Measurements from ENCODE around the gene GPALPP1.

GPALPP1 gene

GRCh38 chr13:45042539-45042938 lies 53.2 kb downstream of the GPALPP1 start:
- TF ChIP-seq, protein P1, sequence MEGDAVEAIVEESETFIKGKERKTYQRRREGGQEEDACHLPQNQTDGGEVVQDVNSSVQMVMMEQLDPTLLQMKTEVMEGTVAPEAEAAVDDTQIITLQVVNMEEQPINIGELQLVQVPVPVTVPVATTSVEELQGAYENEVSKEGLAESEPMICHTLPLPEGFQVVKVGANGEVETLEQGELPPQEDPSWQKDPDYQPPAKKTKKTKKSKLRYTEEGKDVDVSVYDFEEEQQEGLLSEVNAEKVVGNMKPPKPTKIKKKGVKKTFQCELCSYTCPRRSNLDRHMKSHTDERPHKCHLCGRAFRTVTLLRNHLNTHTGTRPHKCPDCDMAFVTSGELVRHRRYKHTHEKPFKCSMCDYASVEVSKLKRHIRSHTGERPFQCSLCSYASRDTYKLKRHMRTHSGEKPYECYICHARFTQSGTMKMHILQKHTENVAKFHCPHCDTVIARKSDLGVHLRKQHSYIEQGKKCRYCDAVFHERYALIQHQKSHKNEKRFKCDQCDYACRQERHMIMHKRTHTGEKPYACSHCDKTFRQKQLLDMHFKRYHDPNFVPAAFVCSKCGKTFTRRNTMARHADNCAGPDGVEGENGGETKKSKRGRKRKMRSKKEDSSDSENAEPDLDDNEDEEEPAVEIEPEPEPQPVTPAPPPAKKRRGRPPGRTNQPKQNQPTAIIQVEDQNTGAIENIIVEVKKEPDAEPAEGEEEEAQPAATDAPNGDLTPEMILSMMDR (IDR thresholded peaks at IDR 0.05; ENCODE audit: low read depth, low read length, poor library complexity, severe bottlenecking): no peak
- no peak for TF ChIP-seq EZH2phosphoT487 (IDR thresholded peaks at IDR 0.05; ENCODE audit: borderline replicate concordance, low read length)
- no peaks in the 10 kb centered on the region for H4K20me1 ChIP-seq (ENCODE audit: control insufficient read depth, insufficient read depth, low read depth, low read length)
- no peaks in the 10 kb centered on the region for H3K36me3 ChIP-seq (ENCODE audit: control insufficient read depth, low read length)
- no peak overlapping the region for H3K27ac ChIP-seq (ENCODE audit: low read depth, low read length)
- H3K4me3 ChIP-seq (ENCODE audit: low read length): no peak overlapping the region
- H3F3A ChIP-seq (ENCODE audit: control insufficient read depth, insufficient read depth): no peaks in the 10 kb centered on the region
- H3K4me2 ChIP-seq (ENCODE audit: low read length): no peak overlapping the region
- no peaks in the 10 kb centered on the region for H3K27me3 ChIP-seq (ENCODE audit: control insufficient read depth, low read length)
- H3K9me2 ChIP-seq (replicated peaks; ENCODE audit: control insufficient read depth, low read length): no peaks in the 10 kb centered on the region
- peaks cover 10% of the 10 kb centered on the region for H3K4me1 ChIP-seq (ENCODE audit: control insufficient read depth, low read length)
- no peaks in the 10 kb centered on the region for H3K79me2 ChIP-seq (ENCODE audit: control insufficient read depth, low read length)
- H3K9me3 ChIP-seq (ENCODE audit: control insufficient read depth, insufficient read depth, low read length): no peaks in the 10 kb centered on the region

DNA sequence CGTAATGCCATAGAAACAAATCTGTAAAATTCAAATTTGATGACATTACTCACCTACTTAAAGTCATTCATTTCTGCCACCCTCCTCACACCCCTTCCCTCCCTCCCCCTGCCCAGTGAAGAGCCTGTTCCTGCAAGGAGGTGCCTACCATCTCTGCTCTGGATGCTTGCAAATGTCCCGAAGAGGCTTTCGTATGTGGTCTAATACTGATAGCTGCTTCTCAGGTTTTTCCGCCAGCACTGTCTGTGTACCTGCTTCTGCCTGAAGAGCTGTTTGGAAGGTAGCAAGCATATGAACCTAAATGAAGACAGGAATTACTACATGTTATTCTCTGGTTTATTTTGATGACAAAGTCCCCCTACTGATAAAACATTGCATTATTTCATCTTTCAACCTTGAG lies 57.1 kb downstream of the GPALPP1 start:
- Histone ChIP-seq H3K4me2 (ENCODE audit: low read length) (peak overlapping the region; percentile 80), H3K9me2 (replicated peaks; ENCODE audit: control insufficient read depth, low read length) (no peaks in the 10 kb centered on the region), H4K20me1 (ENCODE audit: control insufficient read depth, insufficient read depth, low read depth, low read length) (no peaks in the 10 kb centered on the region), H3K27ac (ENCODE audit: low read depth, low read length) (no peak overlapping the region), H3K36me3 (ENCODE audit: control insufficient read depth, low read length) (no peaks in the 10 kb centered on the region), H3F3A (ENCODE audit: control insufficient read depth, insufficient read depth) (no peaks in the 10 kb centered on the region), H3K27me3 (ENCODE audit: control insufficient read depth, low read length) (no peaks in the 10 kb centered on the region), H3K4me1 (ENCODE audit: control insufficient read depth, low read length) (peaks cover 20% of the 10 kb centered on the region), H3K9me3 (ENCODE audit: control insufficient read depth, insufficient read depth, low read length) (no peaks in the 10 kb centered on the region), H3K79me2 (ENCODE audit: control insufficient read depth, low read length) (no peaks in the 10 kb centered on the region), H3K4me3 (ENCODE audit: low read length) (peak overlapping the region; percentile 69)
- TF ChIP-seq EZH2phosphoT487 (IDR thresholded peaks at IDR 0.05; ENCODE audit: borderline replicate concordance, low read length): no peak
- TF ChIP-seq, protein P1 (IDR thresholded peaks at IDR 0.05; ENCODE audit: low read depth, low read length, poor library complexity, severe bottlenecking): no peak

DNA sequence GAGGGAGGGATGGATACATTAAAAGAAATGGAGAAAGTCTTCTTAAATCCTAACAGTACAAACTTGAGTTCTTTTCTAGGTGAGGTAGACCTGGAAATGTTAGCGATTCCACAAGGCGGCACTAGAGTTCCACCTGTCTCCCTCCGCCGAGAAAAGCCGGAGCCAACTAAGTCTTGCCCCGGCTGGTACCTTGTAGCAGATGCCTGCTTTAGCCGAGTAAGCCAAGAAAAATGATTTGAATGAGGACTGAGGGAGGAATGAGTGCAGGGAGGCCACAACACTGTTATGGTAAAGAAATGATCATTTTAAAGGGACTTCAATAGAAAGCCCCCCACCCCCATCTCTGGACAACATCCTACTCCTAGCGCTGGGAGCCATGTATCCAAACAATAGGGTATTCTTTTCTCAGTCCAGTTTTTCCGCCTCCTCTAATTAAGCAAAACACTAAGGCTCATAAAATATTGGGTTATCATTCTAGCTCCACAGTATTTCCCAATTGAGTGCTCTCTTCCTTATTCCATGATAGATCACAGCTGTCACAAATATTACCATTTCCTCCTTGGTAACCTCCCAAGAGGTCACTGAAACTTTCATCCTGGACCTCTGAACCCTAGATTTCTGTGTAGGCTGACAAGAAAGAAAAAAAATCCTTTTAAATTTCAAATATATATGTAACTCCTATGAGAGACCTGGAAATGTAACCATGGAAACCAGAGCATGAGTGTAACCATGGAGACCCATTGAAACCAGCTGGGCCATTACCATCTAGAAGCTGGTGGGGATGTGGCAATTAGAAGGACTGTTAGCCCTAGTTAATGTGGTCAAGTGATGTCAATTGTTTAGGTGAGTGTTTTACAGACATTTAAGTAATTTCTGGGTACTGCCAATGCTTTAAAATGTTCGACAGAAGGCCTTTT lies 58.3 kb downstream of the GPALPP1 start:
- Histone ChIP-seq H3K4me1 (ENCODE audit: control insufficient read depth, low read length) (peaks cover 20% of the 10 kb centered on the region), H3K36me3 (ENCODE audit: control insufficient read depth, low read length) (no peaks in the 10 kb centered on the region), H3F3A (ENCODE audit: control insufficient read depth, insufficient read depth) (no peaks in the 10 kb centered on the region), H3K4me3 (ENCODE audit: low read length) (peak overlapping the region; percentile 69), H3K79me2 (ENCODE audit: control insufficient read depth, low read length) (no peaks in the 10 kb centered on the region), H3K9me2 (replicated peaks; ENCODE audit: control insufficient read depth, low read length) (no peaks in the 10 kb centered on the region), H3K4me2 (ENCODE audit: low read length) (peak overlapping the region; percentile 80), H3K27me3 (ENCODE audit: control insufficient read depth, low read length) (no peaks in the 10 kb centered on the region), H3K9me3 (ENCODE audit: control insufficient read depth, insufficient read depth, low read length) (no peaks in the 10 kb centered on the region), H3K27ac (ENCODE audit: low read depth, low read length) (no peak overlapping the region), H4K20me1 (ENCODE audit: control insufficient read depth, insufficient read depth, low read depth, low read length) (no peaks in the 10 kb centered on the region)
- TF ChIP-seq, protein P1 (IDR thresholded peaks at IDR 0.05; ENCODE audit: low read depth, low read length, poor library complexity, severe bottlenecking): peak; percentile 88
- no peak for TF ChIP-seq EZH2phosphoT487 (IDR thresholded peaks at IDR 0.05; ENCODE audit: borderline replicate concordance, low read length)

All from DOHH2 (cell line).